Kidney capillary endothelial cell (primary cell): ENCODE results near the gene TLDC2.
A peak's percentile ranks its signal among the peaks of the same experiment; 100 is the strongest.
"Not testable (repeated sequence)": the region's sequence is repeated elsewhere in the genome, so short reads cannot be mapped to it uniquely, and the experiment has no call there.

Experiments
- DNase-seq: peaks from one replicate; pipeline ENCODE4 v3.0.0-alpha.2; 2018; ENCODE audit warnings: low spot score

TLDC2 gene

DNA sequence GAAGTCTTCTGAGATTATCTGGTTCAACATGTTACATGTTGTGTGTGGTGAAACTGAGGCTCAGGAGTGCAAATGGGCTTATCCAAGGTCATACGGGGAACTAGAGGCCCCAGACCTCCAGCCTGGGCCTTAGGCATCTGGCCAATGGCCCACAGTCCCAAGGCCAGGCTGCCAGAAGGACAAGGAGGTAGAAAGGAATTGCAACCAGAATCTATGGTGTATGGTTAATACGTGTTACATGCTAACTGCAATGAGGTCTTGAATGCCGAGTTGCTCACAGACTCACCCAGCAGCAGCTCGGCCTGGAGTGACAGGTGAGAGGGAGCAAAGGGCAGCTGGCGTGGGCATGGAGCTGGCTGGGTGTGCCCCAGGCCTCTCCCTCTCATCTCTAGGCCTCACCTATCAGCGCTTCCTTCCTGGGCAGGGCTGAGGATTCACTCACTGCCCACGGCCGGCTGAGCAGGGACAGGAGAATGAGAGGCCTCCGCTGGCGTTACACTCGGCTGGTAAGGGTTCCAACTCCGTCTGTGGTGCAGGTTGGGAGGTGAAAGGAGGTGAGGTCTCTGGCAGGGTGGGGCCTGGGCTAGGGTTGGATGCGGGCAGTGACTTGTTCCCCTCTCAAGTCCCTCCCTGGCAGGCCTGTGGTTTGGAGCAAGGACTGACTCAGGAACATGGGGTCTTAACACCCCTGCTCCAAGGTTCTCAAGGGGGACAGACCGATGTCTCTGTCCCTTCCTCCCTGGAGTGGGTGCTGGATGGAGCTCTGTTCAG, at the start of gene TLDC2:
Gene TLDC2, plus strand, starts transcription at position 437 of the 771 bp plus-strand sequence. Its CDS starts 37 bp downstream, at position 474.
- no peak for DNase-seq

GRCh38 chr20:36826554-36827244, 49.2 kb upstream of the TLDC2 start:
- no peak for DNase-seq

DNA sequence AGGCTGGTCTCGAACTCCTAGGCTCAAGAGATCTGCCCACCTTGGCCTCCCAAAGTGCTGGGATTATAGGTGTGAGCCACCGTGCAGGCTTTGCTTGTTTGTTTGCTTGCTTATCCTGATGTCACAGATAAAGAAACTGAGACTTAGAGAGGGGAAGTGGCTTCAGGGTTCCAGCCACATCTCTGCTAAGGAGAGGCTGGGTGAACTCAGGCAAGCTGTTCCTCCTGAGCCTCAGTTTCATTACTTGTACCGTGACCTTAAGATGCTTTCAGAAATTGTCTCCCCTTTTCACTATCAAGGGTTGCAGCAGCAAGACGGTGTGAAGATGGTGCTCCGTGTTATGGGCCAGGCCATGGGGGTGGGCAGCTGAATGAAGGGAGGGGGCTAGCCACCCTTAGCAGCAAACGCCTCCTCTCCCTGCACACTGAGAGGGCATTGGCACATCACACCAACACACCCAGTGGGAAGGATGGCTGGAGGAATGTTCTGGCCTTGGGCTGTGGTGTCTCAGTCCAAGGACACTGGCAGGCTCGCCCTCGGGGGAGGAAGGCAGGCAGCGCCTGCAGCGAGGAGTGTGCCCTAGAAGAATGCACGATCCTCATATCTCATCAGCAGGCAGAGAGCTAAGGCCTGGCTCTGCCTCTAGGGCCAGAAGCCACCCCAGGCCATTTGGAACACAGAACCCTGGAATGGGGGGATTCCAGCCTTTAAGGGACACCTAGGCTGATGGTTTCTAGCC, 48.2 kb upstream of the TLDC2 start:
- no peak for DNase-seq

GRCh38 chr20:36830791-36831691, 44.9 kb upstream of the TLDC2 start:
- peak; percentile 16 for DNase-seq

DNA sequence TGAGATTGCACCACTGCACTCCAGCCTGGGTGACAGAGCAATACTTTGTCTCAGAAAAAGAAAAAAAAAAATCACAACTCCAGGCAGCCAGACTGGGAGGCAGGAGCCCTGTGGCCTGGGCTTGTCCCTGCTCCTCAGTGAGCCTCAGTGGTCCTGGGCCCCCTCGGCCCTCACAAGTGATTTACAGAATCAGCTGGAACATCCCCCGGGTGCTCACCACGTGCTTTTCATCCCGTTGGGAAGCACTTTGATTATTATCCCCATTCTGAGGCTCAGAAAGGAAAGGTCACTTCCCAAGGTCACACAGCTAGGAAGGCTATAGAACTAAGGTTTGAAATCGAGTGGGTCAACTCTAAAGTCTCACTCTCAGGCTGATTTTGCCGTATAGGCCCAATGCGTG, 43.1 kb upstream of the TLDC2 start:
- no peak for DNase-seq

DNA sequence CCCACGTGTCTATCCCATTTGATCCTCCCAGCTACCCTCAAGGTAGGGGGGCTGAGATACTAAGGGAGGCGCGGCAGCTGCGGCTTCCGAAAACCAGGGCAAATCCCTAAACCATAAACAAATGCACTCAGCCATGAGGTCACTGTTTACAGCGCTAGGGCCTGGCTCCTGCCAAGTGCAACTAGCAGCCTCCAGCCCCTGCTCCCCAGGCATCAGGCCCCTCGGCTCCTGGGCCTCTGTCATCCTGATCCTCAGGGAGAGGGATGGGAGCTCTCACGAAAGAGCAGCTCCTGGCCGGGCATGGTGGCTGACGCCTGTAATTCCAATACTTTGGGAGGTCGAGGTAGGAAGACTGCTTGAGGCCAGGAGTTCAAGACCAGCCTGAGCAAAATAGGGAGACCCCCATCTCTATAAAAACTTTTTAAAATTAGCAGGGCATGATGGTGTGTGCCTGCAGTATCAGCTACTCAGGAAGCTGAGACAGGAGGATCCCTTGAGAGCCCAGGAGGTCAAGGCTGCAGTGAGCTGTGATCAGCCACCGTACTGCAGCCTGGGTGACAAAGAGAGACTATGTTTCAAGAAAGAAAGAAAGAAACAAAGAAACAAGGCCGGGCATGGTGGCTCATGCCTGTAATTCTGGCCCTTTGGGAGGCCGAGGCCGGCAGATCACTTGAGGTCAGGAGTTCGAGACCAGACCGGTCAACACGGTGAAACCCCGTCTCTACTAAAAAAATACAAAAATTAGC, 42.5 kb upstream of the TLDC2 start:
- no peak for DNase-seq

GRCh38 chr20:36835025-36835424, 40.9 kb upstream of the TLDC2 start:
- DNase-seq = no peak

DNA sequence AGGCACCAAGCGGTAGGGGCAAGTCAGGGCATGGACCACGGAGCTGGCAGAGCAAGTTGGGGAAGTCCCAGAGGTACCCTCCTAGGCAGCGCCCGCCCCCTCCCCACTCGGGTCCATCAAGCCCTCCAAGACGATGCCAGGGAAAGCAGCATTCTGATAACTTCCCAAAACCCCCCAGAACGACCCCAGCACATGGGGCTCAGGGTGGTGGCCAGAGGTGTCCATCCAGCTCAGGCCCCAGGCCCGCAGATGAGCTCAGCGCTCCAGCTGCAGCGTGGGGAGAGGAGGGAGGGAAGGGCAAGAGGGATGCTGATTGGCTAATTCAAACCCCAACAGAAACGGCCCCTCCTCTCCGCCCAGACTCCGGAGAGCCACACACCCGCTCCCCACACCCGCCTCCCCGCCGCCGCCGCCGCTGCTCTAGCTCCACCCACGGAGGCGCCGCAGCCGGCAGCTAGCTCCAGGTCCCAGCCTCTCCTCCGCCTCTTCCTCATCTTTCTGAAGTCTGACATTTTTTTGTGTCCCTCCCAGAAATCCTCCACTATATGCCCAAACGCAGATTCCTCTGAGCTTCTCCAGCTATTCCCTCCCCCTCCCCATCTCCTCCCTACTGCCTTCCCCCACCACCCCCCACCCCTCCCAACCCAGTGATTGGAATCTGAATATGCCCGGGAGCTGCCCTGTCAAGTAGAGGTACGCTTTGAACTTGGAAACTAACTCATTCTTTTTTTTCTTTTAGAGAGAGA, 40.3 kb upstream of the TLDC2 start:
- DNase-seq = peak; percentile 76

- no peak for DNase-seq
These were observed 39.2 kb upstream of the TLDC2 start for GRCh38 chr20:36836591-36837269.

DNA sequence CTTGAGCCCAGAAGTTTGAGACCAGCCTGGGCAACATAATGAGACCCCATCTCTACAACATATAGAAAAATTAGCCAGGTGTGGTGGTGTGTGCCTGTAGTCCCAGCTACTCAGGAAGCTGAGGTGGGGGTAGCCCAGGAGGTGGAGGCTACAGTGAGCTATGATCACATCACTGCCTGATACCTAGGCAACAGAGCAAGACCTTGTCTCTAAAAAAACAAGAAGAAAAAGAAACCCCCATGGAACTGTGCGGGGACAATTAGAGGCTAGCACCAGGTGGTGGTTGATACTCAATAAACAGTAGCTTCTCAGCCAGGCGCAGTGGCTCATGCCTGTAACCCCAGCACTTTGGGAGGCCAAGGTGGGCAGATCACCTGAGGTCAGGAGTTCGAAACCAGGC, 37.6 kb upstream of the TLDC2 start:
- not testable (repeated sequence) for DNase-seq

DNA sequence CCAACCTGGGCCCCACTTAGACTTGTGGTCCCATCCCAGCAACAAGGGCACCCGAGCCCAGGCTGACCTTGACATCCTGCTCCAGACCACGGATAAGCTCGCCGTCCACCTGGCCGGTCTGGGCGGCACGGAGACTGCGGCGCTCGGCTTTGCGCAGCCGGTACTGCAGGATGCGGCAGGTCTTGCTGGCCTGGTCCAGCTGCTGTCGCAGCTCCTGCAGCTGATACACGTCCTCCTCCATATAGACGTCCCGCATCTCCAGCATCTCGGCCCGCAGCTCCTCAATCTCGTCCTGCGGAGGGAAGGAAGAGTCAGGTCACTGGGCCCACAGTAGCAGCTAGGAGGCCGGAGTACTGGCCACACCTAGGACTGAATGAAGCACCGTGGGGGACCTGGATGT, 36.8 kb upstream of the TLDC2 start:
- DNase-seq = no peak

GRCh38 chr20:36841030-36841429, 34.9 kb upstream of the TLDC2 start:
- not testable (repeated sequence) for DNase-seq

GRCh38 chr20:36845288-36845971, 30.5 kb upstream of the TLDC2 start:
- no peak for DNase-seq

GRCh38 chr20:36847009-36847709, 28.8 kb upstream of the TLDC2 start:
- no peak for DNase-seq

DNA sequence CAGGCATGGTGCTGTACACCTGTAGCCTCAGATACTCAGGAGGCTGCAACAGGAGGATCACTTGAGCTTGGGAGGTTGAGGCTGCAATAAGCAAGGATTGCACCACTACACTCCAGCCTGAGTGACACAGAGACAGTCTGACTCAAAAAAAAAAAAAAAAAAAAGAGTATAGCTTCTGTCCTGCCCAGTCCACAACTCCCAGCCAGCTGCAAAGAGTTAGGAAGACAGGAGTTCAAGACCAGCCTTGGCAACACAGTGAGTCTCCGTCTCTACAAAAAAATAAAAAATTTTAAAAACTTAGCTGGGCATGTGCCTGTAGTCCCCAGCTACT, 28.3 kb upstream of the TLDC2 start:
- DNase-seq = no peak

GRCh38 chr20:36848078-36848660, 27.8 kb upstream of the TLDC2 start:
- peak; percentile 92 for DNase-seq

DNA sequence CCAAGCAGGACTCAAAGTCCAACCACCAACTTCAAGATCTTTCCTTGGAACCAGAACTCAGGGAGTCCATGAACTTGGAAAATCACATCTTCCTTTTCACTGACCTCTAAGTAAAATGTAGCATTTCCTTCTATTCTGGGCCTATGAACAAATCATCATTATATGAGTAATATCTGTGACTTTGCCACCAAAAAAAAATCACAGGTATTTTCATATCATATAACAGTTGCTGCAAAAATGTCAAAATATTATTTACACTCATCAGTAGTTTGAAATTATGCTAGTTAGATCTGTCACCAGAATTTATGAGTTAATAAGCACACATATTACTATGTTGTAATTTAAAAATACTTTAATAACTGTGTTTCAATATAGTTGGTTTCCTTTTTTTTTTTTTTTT, 27.3 kb upstream of the TLDC2 start:
- no peak for DNase-seq

DNA sequence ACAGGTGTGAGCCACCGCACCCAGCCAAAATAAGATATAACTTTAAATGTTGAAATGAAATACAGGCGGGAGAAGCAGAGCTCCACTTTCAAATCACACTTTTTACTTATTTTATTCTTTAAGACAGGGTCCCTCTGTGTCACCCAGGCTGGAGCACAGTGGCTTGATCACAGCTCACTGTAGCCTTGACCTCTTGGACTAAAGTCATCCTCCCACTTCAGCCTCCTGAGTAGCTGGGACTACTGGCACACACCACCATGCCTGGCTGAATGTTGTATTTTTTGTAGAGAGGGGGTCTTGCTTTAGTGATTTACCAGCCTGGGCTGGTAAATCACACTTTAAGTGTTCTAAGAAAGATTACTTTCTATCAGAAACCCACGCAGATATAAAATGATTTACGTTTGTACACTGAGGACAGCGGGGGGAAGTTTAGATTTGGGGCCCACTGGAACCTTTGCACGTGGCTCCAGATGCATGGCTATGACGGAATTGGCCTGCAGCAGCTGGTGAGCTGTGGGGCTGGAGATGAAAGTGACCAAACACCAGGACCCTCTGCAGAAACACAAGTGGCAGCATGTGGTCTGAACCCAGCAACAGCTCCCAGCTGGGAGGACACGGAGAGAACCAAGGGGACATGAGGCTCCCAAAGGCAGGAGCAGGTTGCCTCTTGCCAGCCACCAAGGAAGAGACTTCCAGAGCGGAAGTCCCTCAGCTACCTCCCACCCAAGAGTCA, 26.4 kb upstream of the TLDC2 start:
- no peak for DNase-seq
